IMR-90 (cell line): Measurements from ENCODE around the gene SPAG5.

Experiments used
- CHD1 ChIP-seq: IDR thresholded peaks from 2 replicates; pipeline ENCODE4 v1.6.1; 2012; ENCODE audit warnings: low read depth, low read length, improper control_type of control experiment
- CTCF ChIP-seq: conservative IDR thresholded peaks from 2 replicates; pipeline ENCODE4 v1.5.1; 2012; ENCODE audit warnings: mild to moderate bottlenecking, low read depth, low read length, improper control_type of control experiment
- ELK1 ChIP-seq: fragments of 150-350 bp; IDR thresholded peaks from 2 replicates; pipeline ENCODE4 v1.6.1; 2016; ENCODE audit warnings: low read depth, mild to moderate bottlenecking, low read length, moderate library complexity, borderline replicate concordance
- POLR2A ChIP-seq: IDR thresholded peaks from 2 replicates; pipeline ENCODE4 v1.6.1; 2012; ENCODE audit warnings: mild to moderate bottlenecking, low read depth, low read length

- TF ChIP-seq CTCF (0 out of 2 replicates have a peak, but pooled peaks have one; percentile 14), ELK1 (no peak), POLR2A (no peak), CHD1 (no peak)
These were observed 23.6 kb downstream of the SPAG5 start for GRCh38 chr17:28575126-28575795.
